Activated gamma-delta T cell treated with Interleukin-2 at 50 U/mL for 16 hours (primary cell): ENCODE measurements around the gene PDE6A.
A peak's percentile ranks its signal among the peaks of the same experiment; 100 is the strongest.

Source experiments
- DNase-seq: peaks from one replicate; pipeline ENCODE4 v3.0.0-alpha.2; 2020

The PDE6A gene

DNA sequence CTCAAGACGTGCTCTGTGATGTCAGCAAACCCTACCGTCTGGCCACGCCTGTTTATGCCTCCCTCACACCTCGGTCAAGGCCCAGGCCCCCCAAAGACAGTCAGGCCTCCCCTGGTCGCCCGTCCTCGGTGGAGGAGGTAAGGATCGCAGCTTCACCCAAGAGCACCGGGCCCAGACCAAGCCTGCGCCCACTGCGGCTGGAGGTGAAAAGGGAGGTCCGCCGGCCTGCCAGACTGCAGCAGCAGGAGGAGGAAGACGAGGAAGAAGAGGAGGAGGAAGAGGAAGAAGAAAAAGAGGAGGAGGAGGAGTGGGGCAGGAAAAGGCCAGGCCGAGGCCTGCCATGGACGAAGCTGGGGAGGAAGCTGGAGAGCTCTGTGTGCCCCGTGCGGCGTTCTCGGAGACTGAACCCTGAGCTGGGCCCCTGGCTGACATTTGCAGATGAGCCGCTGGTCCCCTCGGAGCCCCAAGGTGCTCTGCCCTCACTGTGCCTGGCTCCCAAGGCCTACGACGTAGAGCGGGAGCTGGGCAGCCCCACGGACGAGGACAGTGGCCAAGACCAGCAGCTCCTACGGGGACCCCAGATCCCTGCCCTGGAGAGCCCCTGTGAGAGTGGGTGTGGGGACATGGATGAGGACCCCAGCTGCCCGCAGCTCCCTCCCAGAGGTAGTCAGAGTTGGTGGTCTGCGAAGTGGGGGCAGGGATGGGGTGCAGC lies 111.3 kb downstream of the PDE6A start:
- DNase-seq = no peak

DNA sequence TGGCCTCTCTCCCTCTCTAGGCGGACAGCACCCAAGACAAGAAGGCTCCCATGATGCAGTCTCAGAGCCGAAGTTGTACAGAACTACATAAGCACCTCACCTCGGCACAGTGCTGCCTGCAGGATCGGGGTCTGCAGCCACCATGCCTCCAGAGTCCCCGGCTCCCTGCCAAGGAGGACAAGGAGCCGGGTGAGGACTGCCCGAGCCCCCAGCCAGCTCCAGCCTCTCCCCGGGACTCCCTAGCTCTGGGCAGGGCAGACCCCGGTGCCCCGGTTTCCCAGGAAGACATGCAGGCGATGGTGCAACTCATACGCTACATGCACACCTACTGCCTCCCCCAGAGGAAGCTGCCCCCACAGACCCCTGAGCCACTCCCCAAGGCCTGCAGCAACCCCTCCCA lies 112.0 kb downstream of the PDE6A start:
- no peak for DNase-seq

DNA sequence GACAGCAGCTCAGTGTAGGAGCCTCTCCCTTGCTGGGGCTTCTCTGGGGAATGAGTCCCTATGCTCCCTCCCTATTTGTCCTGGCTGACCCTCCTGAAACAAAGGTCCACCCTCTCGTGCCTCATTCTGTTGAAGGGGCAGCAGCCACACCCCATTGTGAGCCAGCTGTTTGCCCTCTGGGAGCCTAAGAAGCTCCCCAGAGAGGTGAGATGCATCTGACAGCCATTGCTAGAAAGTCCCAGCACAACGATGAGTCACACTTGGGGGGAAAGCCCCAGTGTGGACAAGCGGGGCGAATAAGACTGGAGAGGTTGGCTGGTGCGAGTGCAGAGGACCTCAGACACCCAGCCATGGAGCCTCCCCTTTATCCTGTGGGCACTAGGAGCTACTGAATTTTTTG lies 113.1 kb downstream of the PDE6A start:
- no peak for DNase-seq

DNA sequence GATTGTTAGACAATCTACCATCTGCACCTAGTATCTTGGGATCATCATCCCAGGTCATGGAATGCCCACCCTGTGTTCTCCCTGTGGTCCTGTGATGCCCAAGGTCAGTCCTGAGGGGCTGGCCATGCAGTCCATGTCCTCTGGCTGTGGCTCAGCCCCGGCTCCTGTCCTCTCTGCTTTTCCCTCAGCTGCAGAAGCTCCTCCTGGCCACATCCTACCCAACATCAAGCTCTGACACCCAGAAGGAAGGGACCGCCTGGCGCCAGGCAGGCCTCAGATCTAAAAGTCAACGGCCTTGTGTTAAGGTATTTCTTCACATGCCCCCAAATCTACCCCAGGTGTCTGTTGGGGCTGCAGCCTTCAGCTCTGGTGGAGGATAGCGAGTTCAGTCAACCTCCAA lies 114.0 kb downstream of the PDE6A start:
- DNase-seq = no peak

DNA sequence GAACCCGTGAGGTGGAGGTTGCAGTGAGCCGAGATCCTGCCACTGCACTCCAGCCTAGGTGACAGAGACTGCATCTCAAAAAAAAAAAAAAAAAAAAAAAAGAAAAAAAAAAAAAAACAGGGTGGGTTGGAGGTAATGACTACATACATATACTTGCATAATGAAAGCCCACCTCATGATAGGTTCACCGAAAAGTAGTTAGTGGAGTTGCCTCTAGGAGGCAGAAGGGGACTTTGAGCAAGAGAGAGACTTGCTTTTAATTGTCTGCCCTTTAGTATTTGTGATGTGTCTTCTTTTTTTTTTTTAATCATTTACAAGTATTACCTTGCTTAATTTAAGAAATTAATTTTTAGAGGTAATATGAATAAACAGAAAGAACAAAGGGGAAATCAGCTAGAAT lies 114.6 kb downstream of the PDE6A start:
- DNase-seq = no peak

DNA sequence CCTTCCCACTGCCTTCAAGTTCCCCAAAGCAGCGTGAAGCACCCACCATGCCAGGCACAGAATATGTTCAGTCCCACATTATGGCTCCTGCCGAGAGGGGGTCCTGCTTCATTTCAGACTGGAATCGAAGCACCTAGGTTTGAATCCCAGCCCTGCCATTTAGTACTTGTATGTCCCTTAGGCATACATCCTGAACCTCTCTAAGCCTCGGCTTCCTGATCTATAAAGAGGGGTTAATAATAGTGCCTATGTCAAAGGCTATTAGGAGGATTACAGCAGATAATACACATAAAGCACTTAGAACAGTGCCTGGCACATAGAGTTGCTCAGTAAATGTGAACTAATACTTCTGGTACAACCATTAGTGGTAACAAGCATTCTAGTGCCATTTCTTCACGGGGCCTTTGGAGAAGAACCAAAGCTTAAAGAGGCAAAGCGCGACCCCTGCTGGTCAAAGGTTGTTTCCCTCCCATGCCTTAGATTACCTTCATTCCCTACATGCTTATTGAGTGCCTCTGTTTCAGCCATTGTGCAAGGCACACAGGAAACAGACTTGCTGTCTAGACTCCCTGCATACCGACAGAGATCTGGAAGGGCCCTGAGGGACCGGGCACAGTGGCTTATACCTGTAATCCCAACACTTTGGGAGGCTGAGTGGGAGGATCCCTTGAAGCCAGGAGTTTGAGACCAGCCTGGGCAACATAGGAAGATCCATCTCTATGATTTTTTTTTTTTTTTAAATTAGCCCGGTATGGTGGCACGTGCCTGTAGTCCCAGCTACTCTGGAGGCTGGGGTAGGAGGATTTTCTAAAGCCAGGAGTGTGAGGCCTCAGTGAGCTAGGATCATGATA lies 116.2 kb downstream of the PDE6A start:
- peak; percentile 82 for DNase-seq

DNA sequence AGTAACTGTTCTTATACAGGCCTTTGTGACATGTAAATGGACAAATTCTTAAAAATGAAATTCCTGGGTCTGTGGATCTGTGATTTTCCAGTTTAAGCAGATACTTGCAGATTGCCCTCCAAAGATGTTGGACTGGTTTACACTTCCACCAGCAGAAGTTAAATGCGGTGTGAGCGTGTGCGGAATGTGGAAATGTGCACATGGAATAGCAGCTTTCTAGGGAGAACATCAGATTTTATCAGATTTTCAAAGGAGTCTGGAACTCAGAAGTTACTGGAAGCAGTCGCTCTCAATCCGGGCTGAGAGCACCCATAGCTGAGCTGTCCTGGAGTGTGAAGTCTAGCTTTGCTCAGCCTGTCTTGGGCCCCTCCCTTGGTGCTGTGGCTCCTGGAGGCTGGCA lies 117.0 kb downstream of the PDE6A start:
- DNase-seq = no peak

DNA sequence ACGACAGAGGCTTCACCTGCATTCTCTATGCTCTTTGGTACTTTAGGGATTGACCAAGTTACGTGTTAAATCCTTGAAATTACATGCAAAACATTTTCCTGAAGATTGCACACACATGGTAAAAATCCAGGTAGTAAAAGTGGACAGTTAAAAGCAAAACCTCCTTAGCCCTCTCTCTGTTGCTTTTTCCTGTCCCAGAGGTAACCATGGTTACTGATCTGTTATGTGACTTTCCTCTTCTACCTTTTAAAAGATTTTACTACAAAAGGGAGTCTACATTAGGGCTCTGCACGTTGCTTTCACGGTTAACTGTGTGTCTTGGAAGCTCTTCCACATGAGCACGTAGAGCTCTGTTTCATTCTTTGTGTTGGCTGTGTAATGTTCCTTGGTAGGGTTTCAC lies 117.5 kb downstream of the PDE6A start:
- no peak for DNase-seq

DNA sequence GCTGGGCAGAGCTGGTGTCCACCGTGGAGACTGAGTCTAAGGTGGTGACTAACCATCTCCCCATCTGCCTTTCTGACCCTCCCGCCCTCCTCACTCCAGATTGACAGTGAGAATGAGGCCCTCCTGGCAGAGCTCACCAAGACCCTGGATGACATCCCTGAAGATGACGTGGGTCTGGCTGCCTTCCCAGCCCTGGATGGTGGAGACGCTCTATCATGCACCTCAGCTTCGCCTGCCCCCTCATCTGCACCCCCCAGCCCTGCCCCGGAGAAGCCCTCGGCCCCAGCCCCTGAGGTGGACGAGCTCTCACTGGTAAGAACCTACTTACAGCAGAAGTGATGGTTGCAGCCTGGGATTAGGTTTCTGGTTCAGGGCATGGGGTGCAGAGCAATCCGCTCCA lies 118.0 kb downstream of the PDE6A start:
- no peak for DNase-seq

DNA sequence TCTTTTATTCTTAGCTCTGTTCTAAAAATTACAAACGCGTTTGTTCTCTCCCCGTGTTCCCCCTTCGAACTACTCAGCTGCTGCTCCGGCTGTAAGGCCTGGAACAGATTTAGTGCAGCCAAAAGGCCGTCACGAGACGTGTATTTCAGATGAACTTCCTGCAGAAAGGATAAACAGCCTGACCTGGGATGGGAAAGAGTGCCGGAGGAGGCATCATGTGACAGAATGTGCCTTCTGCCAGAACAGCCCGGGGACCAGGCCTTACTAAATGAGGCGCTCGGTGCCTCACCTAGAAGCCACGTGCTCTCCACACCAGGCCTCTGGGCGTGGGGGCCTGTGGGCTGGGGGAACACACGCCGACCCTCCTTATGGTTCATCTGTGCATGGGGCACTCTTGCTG lies 119.7 kb downstream of the PDE6A start:
- DNase-seq = no peak

DNA sequence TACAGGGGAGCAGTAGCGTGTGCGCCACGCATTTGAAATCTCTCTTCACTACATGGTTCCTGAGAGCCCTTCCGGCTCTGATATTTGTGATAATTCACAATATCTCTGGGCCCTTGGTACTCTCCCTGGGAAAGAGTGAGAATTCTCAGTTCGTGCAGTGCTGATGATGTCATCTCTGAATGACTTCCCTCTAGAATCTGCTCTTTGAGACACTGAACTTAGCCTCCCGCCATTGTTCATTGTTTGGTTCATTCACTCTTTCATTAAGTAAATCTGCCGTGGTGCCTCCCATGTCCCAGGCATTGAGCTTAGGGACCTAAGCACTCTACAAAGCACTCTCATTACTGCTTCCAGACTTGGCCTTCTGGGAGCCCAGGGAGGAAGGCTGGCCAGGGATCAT lies 120.5 kb downstream of the PDE6A start:
- DNase-seq = no peak

DNA sequence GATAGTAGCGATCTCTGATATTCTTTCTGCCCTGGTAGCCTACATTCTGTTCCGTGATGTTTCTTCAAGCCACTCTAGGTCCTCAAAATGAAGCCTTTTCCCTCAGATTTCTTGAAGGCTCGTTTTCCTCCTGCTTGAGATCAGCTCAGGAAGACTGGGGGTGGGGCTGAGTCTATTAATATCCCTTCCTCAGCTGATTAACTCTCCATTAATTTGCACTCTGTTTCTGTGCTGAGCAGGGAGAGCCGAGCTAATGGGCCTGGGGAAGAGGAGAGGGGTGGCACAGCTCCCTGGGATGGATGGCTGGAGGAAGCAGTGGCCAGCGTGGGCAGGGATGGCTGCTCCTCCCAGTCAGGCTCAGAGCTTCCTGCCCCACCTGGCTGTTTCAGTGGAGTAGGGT lies 121.2 kb downstream of the PDE6A start:
- no peak for DNase-seq

DNA sequence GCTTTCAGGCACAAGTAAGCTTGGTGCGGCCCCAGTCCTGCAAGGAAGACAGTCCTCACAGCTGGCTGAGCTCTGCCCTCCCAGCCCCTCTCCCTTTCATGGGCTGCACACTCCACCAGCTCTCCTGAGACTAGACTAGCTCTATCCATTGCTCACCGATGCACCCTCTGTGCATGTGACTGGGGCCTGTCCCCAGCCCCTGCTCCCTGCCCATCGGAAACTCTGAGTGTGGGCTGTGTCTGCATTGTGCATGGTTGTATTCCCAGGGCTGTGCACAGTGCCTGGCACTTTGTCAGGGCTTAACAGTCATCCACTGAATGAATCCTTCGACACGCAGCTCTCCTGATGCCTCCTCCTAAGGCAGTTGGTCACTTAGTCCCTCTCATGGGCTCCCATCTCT lies 122.3 kb downstream of the PDE6A start:
- DNase-seq = no peak

DNA sequence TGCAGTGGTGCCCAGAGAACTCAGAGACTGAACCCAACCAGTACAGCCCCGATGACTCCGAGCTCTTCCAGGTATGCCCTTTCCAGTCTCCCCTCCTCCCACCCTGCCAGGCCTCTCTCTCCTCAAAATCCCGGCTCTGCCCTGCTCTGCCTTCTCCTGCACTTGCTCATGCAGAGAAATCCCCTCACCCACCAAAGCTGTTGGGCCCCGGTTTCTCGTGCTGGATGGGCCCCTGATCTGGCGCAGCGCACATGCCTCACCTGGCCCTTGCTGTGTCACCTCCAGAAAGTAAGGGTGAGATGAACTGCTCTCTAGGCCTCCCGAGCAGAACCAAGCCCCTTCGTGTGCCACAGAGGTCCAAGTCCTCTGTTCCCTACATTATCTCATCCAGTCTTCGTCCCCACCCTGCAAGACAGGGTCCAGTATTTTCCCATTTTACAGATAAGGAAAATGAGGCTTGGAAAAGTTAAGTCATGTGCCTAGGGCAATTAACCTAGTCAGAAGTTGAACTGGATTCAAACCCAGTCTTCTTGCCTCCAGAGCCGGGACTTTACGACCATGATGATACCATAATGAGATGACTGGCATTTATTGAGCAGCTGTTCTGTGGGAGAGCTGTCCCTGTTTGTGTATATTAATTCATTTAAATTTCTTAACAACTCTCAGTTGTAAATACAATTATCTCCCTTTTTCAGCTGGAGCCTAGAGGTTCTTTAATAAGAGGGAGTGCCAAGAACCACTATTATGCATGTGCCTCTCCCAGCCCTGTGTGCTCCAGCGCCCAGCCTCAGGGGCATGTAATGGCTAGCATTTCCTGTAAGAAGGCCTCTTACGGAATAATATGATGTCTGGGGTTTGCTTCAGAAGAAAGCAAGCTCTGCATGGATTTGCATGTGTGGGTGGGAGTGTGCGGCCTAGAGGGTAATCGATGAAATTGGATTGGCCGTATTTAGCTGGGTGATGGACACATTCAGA lies 123.8 kb downstream of the PDE6A start:
- no peak for DNase-seq

DNA sequence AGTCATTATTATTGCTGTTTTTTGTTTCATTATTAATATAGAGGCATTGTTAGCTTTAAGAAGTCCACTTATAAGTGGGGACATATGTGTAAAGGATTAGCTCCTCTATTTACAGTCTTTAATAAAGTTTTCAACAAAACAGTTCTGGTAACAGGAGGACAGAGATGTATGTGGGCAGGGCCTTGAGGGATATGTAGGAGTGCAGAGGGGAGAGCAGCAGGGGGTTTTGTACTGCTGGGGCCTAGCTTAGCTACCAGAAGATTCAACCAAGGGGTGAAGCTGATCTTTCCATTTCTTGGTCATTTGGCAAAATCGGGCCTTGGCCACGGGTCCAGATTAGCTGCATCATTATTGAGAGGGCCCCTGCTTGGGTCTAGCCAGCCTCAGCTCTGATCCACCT lies 124.6 kb downstream of the PDE6A start:
- no peak for DNase-seq

DNA sequence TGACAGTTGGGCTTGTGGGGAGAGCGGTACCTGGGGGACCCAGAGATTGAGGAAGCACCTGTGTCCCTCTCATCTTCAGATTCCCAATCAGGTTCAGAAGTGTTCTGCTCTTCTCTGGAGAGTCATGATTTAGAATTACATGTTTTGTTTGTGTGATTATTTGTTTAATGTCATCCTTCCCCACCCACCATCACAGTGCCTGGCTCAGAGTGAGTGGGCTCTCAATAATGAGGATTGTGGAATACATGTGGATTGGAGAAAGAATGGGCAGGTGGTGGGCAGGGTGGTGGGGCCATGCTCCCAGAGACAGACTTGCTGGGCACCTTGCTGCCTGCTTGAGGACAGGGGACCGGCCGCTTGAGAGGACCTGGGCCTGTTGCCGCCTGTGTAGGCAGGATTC lies 126.5 kb downstream of the PDE6A start:
- no peak for DNase-seq

DNA sequence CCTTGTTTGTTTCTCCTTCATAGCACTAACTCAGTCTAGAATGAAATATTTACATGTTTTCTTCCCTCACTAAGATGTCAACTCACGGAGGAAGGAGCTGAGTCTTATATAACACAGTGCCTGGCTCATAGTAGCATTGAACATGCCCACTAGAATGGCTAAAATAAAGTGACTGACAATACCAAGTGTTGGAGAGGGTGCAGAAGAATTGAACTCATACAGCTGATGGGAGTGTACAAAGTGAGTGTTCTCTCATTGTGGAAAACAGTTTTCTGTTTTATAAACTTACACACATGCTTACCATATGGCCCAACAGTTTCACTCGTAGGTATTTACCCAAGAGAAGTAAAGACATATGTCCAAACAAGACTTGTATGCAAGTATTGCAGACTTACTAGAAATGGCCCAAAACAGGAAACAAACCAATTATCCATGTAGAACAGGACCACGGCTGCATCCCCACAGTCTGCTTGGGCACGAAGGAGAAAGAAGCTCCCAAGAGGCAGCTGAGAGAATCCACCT lies 127.0 kb downstream of the PDE6A start:
- no peak for DNase-seq

DNA sequence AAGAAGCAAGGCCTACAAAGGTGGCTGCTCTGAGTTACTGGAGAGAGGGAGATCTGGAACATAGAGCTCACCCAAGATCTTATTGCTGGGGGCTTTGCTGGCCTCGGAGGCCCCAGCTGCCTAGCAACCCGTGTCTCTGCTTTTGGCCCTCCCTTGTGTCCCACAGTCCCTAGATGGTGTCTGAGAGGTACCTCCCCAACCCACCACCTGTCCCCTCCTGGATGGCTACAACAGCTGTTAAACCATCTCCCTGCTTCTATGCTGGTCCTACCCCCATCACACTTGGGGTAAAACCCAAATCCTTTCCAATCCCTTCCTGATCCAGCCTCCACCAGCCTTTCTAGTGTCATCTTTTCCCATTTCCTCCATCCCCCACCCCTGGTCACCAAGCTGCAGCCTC lies 127.9 kb downstream of the PDE6A start:
- DNase-seq = no peak

DNA sequence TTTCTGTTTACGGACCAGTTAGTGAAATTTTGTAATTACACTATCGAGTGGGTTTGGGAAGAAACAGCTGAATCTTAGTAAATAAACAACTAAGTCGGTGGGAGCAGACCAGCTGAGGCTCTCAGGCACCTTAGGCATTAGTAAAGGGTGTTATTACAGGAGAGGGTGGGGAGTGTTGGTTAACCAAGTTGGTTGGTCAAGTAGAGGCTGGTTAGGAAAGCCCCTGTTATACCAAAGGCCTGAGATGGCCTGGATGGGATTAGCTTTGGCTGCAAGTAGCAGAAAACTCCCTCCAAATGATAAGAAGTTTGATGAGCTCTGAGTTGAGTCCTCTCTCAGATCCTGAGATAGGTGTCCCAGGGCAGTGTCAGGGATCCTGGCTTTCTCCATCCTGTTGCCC lies 133.1 kb downstream of the PDE6A start:
- DNase-seq = no peak

DNA sequence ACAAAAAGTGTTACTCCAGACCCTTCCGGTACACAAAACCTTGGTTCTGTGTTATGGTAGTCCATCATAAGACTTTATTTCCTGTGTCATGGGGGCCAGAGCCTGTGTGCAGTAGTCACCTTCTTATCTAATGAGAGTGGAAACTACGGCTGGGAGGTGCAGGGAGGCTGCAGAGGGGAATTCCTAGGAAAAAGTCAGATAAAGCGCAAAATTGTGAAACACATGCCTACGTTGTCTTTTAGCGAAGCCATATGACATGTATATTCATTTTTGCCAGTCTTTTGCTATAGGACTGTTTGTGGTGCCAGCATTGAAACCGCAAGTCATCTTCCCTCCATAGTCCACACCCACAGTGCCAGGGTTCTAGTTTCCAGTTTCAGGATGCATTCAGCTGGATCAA lies 133.7 kb downstream of the PDE6A start:
- no peak for DNase-seq

DNA sequence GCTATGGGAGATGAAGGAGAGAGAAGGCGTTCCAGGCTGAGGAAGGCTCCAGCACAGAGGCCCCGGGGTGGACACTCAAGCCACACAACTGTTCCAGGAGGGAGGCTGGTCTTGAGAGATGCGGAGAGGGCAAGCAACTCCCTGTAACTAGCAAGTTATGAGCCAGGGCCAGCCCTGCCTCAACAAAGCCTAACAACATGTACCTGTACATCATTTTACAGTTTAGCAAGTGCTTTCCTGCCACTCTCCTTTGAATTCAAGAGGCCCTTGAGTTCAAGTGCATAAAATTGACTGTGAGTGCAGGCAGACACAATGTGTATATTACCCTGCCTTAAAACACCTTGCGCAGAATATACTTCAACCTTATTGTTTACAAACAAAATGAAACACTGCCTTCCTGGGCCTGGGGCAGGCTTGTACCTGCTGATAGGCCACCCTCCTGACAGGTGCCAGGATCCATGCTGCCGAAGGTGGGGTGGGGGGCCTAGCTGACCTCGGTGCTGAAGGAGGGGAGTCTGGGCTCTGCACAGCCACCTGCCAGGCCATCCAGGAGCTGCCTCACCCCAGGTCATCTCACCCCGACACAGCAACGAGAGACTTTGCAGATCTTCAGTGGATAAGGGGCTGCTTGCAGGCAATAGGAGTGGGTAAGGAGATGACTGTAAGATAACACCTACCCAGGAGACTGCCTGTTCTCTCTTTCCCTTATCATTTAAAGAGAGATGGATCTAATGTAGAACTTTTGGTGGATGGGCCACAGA lies 134.5 kb downstream of the PDE6A start:
- DNase-seq = no peak

DNA sequence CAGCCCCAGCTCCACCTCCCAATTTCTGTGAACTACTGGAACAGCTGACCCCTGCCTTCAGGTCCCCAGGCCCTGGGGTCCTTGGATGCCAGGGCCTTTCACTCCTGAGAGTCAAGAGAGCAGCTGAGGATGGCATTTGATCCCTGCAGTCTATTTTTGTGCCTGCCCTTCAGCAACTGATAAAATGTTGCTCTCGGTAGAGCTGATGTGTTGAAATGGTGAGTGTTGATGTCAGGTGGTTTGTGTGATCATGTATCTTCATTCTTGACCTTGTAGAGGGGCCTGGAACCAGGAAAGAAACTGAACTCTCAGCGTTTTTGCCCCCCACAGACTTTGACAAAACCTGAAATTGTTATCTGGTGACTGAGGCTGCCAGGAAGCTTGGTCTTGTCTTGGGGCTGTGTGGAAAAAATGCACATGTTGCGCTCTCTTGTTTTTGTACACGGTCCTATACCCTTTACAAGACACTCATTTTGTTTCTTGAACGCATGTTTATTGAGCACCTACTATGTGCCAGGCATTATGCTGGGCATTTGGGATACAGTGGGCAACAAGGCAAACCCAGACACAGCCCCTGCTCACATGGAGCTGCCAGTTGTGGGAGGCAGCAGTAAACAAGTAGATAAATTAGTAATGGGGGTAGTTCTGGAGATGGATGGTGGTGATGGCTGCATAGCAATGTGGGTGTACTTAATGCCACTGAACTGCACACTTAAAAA lies 136.2 kb downstream of the PDE6A start:
- DNase-seq = no peak
